Kasumi-1 (cell line): Measurements from ENCODE around the gene TAS2R43.
"Not testable (repeated sequence)": the region's sequence is repeated elsewhere in the genome, so short reads cannot be mapped to it uniquely, and the experiment has no call there.

Experiments
- DNase-seq, 2 experiments: peaks; one replicate each; lab custom pipeline; 2025; lab: John Stamatoyannopoulos, UW

Gene TAS2R43

GRCh38 chr12:11059784-11060183, 32.3 kb downstream of the TAS2R43 start:
- no peak for DNase-seq

GRCh38 chr12:11059041-11059440, 33.1 kb downstream of the TAS2R43 start:
- DNase-seq, result no peak

- DNase-seq, result no peak
These were observed 36.8 kb downstream of the TAS2R43 start for GRCh38 chr12:11055306-11055705.

- not testable (repeated sequence) for DNase-seq
These were observed 42.1 kb downstream of the TAS2R43 start for GRCh38 chr12:11049806-11050531.

GRCh38 chr12:11041366-11041765, 50.7 kb downstream of the TAS2R43 start:
- DNase-seq, result not testable (repeated sequence)
